ENCODE results near the gene PLEKHM1.

Gene PLEKHM1

DNA sequence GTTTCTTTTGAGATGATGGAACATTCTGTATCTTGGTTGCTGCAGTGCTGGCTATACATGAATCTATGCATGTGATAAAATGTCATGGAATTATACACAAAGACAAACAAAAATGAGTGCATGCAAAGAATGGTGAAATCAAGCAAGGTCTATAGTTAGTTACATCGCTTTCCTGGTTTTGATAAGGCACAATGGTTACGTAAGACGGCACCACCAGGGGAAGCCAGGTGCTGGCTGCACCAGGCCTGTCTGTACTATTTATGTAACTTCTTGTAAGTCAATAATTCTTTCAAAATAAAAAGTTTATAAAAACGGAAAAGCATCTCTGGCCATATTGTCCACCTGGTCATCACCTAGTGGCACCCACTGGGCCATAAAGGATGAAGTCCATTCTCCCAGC is 104.3 kb downstream of the PLEKHM1 start:
- no peak overlapping the region for H3K4me3 ChIP-seq (ENCODE audit: low read depth, low read length)
- TF ChIP-seq, protein P1, sequence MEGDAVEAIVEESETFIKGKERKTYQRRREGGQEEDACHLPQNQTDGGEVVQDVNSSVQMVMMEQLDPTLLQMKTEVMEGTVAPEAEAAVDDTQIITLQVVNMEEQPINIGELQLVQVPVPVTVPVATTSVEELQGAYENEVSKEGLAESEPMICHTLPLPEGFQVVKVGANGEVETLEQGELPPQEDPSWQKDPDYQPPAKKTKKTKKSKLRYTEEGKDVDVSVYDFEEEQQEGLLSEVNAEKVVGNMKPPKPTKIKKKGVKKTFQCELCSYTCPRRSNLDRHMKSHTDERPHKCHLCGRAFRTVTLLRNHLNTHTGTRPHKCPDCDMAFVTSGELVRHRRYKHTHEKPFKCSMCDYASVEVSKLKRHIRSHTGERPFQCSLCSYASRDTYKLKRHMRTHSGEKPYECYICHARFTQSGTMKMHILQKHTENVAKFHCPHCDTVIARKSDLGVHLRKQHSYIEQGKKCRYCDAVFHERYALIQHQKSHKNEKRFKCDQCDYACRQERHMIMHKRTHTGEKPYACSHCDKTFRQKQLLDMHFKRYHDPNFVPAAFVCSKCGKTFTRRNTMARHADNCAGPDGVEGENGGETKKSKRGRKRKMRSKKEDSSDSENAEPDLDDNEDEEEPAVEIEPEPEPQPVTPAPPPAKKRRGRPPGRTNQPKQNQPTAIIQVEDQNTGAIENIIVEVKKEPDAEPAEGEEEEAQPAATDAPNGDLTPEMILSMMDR (IDR thresholded peaks at IDR 0.05; ENCODE audit: borderline replicate concordance, insufficient read depth, low read depth, low read length): no peak
